ENCODE measurements around the gene MLLT1. TPM values are rescaled to one million over a fixed set of nuclear protein-coding genes. Genes with fewer than 3 reads are reported as not detected.

The MLLT1 gene
- total RNA-seq, 1 donor from 2014 or later, result 61.9 TPM

GRCh38 chr19:6221220-6221877 lies 58.4 kb downstream of the MLLT1 start:
- peaks cover 63% of the 10 kb centered on the region for H3K36me3 ChIP-seq
- no peaks in the 10 kb centered on the region for H3K27me3 ChIP-seq (ENCODE audit: low read depth)
- TF ChIP-seq CTCF (IDR thresholded peaks at IDR 0.05), result no peak
- peaks cover 64% of the 10 kb centered on the region for H3K4me1 ChIP-seq
- DNase-seq, result no peak
- H3K27ac ChIP-seq, result no peak overlapping the region
- intact Hi-C loops (cut with DNase I), result no loop called here
- H3K4me3 ChIP-seq, result no peak overlapping the region
- H3K9me3 ChIP-seq, result no peaks in the 10 kb centered on the region
- ATAC-seq, result no peak

- DNase-seq (no peak), ATAC-seq (peak in 1 of 2 donors; percentile 2)
- Histone ChIP-seq H3K4me3 (no peak overlapping the region), H3K27me3 (ENCODE audit: low read depth) (no peaks in the 10 kb centered on the region), H3K9me3 (no peaks in the 10 kb centered on the region), H3K27ac (peak overlapping the region; percentile 49), H3K36me3 (peaks cover 58% of the 10 kb centered on the region), H3K4me1 (peaks cover 64% of the 10 kb centered on the region)
- intact Hi-C loops (cut with DNase I), result no loop called here
- TF ChIP-seq CTCF (IDR thresholded peaks at IDR 0.05), result no peak
These were observed 59.2 kb downstream of the MLLT1 start for GRCh38 chr19:6220385-6221191.

- DNase-seq (no peak), ATAC-seq (no peak)
- Histone ChIP-seq H3K36me3 (peaks cover 58% of the 10 kb centered on the region), H3K27ac (peak overlapping the region; percentile 49), H3K4me3 (no peak overlapping the region), H3K9me3 (no peaks in the 10 kb centered on the region), H3K27me3 (ENCODE audit: low read depth) (no peaks in the 10 kb centered on the region), H3K4me1 (peaks cover 64% of the 10 kb centered on the region)
- TF ChIP-seq CTCF (IDR thresholded peaks at IDR 0.05), result no peak
- intact Hi-C loops (cut with DNase I), result loop anchor here (10.0 kb wide), 1 partner anchor 75 kb away; no protein-coding TSS in a partner anchor
These were observed 60.0 kb downstream of the MLLT1 start for GRCh38 chr19:6219586-6220290.

- Histone ChIP-seq H3K4me1 (peaks cover 64% of the 10 kb centered on the region), H3K27me3 (ENCODE audit: low read depth) (no peaks in the 10 kb centered on the region), H3K4me3 (no peak overlapping the region), H3K27ac (peak overlapping the region; percentile 41), H3K9me3 (no peaks in the 10 kb centered on the region), H3K36me3 (peaks cover 57% of the 10 kb centered on the region)
- ATAC-seq (no peak), DNase-seq (no peak)
- intact Hi-C loops (cut with DNase I), result loop anchor here (10.0 kb wide), 1 partner anchor 76 kb away; no protein-coding TSS in a partner anchor
- TF ChIP-seq CTCF (IDR thresholded peaks at IDR 0.05), result no peak
These were observed 60.6 kb downstream of the MLLT1 start for GRCh38 chr19:6219147-6219525.

- Histone ChIP-seq H3K9me3 (no peaks in the 10 kb centered on the region), H3K36me3 (peaks cover 57% of the 10 kb centered on the region), H3K4me1 (peaks cover 61% of the 10 kb centered on the region), H3K27me3 (ENCODE audit: low read depth) (no peaks in the 10 kb centered on the region), H3K4me3 (no peak overlapping the region), H3K27ac (peak overlapping the region; percentile 56)
- ATAC-seq (peak; percentile 77 to 85), DNase-seq (peak; percentile 91)
- TF ChIP-seq CTCF (IDR thresholded peaks at IDR 0.05), result peak; percentile 99
- intact Hi-C loops (cut with DNase I), result loop anchor here (10.0 kb wide), 1 partner anchor 76 kb away; no protein-coding TSS in a partner anchor
These were observed 61.2 kb downstream of the MLLT1 start for GRCh38 chr19:6218491-6219146.

Measured in lower lobe of right lung (tissue), 2 donors.